HuH-7 (cell line): Measurements from ENCODE around the gene RTN4.

ENCODE experiments used
- DNase-seq: peaks from one replicate; pipeline ENCODE4 v3.0.0; 2011; ENCODE audit warnings: low spot score

RTN4 gene

DNA sequence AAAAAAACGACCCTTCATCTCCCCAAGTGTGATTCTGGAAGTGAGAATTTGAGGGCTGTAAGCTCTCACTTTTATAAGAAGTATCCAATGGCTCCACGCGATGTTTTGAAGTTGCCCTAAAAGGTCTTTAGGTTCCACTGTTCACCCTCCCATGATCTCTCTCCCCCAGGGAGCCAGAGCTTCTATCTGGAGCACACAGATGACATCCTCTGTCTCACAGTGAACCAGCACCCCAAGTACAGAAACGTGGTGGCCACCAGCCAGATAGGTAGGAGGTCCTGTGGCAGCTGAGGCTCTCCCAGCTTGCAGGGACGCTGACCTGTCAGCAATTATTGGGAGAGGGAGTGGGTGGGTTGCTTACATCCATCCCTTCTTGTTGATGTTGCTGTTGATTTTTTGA is 97.8 kb downstream of the RTN4 start:
- DNase-seq: no peak

DNA sequence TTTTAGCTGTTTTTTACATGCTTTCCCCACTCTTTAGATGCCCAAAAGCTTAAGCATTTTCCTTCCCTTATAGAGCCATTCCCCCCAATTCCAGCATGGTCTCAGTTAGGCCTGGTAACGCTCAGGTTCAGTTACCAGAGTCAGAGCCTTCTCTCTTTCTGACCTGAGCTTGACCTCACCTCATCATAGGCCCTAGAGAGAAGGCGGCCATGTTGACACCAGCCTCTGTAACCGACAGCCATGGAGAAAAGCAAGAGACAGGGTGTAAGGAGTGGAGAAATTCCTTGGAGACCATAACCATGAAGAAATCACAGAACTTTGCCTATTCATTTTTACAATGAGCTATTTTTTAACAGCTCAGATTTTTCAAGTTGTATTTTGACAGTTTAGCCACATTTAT is 99.4 kb downstream of the RTN4 start:
- DNase-seq: no peak

DNA sequence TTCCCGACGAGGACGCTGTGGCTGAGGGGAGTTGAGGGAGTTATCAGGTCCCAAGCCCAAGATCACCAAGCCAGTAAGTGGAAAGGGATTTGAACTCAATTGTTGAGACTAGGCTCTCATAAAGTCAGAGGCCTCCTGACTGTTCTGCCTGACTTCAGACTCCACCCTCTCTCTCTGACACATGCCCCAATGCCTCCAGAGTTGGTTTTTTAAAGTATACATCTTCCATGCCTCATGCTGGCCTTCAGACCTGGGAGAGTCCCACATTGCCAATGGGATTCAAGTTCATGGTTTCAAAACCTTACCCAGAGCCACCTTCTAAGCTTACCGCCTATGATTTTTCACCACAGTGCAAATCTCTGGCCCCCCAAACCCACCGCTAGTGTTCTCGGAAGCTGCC is 100.8 kb downstream of the RTN4 start:
- DNase-seq: no peak

DNA sequence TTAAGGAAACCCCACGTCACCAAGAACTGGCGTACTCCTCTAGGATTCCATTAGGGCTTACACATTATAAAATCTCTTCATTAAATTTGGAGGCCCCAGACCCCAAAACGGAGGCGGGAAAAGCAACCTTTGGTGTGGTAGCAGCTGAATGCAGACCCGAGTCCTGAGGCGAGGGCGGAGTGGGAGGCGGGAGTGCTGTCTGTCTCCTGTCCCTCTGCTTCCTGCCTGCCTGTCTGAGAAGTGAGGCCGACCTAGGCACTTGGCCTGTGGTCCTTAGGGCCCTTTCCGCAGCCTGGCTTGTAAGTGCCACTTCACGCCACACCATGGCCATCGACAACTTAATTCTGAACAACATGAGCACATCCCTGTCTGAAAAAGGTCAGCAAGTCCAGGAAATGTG is 102.1 kb downstream of the RTN4 start:
- no peak for DNase-seq

DNA sequence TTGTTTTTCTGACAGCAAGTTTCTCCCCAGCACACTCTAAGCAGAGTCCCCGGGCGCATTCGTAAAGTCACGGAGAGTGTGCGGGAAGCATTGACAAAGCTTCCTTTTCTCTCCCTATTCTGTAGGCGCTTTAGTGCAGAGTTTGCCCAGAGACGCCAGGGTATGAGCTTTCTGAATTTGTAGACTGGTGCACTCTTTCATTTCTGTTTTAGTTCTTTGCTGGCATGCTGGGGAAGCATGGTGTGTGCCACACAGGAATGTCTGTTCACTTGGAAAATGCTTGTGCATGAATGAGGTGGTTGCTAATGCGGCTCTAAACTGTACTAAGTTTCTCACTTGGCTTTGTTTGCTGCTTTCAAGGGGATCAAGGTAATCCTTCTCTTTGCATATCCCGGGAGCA is 102.6 kb downstream of the RTN4 start:
- no peak for DNase-seq

DNA sequence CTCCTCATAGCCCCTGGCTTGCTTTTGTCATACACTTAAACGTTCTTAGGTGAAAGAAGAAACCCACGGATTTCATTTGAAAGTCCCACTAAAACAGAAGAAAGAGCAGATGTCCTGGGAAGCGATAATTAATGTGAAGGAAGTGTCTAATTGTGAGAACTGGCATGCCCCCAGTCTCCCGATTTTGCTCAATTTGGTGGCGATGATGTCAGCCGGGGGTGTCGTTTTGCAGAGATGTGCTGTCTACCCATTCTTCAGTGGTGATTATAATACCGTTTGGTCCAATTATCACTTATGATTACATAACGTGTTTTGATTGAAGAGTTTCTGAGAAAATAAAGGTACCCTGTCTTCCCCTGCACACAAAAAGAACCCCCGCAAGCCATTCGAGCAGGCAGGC is 103.1 kb downstream of the RTN4 start:
- no peak for DNase-seq

DNA sequence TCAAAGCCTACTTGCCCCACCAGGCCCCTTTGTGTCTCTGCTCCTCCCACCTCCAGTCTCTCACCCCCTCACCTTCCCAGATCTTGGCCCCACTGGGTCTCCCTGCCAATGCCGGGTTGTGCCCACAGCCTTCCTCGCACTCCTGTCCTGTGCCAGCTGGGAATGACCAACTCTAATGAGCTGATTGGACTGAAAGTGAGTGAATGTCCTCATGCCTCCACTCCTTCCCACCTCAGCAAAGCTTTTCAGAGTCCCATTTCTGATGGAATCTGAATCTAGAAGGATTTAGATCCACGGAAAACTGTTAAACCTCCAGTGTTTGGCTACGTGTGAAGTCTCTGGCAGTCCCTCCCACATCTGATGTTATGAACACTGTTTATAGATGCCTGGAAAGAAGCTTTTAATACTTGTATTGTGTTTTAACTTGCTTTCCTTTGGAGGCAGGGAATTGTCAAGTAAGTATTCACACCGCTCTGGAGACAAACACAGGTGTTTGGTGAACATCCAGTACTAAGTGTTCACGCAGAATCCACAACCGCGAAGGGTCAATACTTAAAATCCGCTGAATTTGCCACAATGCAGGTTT is 103.9 kb downstream of the RTN4 start:
- no peak for DNase-seq

DNA sequence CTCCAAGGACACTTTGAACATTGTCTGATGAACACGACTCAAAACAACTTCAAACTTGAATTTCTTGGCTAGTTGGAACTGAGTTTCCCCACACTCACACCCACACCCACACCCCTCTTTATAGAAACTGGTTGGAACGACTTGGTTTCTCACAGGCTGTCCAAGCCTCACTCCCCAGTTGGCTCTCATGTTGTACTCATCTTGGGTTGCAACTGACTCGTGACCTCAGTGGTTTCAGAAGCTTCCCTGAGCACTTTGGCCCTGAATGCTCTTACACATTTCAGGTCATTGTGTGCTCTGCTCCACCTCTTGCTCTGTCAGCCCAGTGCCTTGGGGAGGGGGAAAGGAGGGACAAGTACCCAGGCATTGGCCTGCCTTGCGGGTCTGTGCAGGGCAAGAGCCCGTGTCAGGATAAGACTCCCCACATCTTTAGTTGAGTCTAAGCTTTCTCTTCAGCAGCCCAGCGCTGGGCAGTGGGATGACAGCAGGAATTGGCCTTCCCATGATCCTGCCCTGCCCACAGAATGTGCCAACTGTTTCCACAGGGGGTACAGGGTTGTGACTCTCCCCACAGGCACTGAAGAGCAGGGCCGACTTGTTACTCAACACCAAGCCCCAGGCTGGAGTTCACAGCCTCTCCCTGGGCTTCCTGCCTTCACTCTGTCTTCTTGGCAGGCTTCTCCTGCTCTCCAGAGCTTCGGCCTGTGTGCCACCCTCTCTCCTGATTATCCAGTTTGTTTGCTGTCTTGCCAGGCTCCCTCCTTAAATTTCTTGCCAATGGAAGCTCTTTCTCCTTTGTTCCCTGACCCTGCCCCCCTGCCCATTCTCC is 104.6 kb downstream of the RTN4 start:
- no peak for DNase-seq

DNA sequence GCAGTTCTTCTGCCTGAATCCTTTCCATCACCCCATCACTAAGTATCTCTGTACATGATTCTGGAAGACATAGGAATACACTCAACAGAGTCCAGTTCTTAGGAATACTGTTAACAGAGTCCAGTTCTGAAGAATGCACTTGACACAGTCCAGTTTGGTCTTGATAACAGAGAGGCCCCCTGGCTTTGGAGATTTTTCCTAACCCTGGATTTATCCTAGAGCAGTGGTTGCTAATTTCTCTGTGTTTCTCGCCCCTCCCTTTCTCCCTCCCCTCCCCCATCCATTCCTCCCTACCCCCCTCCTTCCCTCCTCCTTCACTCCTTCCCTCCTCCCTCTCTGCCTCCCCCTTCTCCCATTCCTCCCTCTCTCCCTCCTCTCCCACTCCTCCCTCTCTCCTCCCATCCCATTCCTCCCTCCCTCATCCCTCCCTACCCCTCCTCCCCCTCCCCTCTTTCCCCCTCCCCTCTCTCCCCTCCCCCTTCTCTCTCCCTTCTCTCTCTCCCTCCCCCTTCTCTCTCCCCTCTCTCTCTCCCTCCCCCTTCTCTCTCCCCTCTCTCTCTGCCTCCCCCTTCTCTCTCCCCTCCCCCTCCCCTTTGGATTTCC is 105.4 kb downstream of the RTN4 start:
- DNase-seq: no peak

DNA sequence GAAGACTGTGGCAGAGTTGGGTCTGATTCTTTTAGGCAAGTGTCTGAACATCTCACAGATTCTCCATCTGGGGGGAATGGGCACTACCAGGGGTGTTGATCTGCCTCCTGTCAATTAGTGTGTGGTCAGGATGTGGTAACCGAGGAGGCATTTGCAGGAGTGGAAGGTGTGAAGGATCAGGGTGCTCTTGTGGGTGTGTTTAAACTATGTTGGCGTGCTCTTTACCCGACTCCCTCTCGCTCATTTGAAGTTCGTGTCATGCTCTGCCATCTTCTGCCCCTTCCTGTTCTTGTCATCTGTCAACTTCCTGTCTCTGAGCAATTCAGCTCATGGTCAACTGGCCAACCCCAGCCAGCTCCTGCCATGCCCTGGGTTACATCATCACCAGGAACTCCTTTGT is 107.9 kb downstream of the RTN4 start:
- no peak for DNase-seq

DNA sequence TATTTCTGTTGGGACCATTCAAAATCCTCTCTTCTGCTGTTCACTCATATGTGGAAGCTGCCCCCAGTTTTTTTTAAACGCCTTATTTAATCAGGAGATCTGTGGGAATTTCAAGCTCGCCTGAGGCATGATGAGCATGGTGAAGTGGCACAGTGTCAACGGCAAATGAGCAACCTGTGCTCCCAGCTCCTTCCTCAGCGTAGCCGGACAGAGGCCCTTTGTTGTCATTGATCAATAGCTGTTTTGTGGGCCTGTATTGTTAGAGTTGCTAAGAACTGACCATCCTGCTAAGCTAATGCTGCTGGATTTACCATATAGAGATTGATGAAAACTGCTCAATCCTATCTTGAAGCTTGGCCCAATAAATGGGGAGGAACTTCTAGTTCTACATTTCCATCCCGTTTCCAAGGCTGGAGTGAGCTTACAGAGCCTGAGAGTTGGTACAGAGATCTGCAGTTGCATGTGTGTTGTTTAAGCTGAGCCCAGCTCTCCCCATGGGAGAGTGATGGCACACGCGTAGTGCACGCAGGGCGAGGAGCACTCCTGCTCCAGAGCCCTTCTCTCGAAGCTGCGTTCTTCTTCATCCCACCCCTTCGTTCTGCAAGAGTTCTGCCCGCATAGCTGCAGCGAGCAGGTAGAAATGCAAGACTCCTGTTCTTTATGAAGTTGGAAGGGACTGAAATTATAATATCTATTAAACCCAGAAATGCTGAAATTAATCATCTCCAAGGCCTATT is 108.8 kb downstream of the RTN4 start:
- DNase-seq: no peak

DNA sequence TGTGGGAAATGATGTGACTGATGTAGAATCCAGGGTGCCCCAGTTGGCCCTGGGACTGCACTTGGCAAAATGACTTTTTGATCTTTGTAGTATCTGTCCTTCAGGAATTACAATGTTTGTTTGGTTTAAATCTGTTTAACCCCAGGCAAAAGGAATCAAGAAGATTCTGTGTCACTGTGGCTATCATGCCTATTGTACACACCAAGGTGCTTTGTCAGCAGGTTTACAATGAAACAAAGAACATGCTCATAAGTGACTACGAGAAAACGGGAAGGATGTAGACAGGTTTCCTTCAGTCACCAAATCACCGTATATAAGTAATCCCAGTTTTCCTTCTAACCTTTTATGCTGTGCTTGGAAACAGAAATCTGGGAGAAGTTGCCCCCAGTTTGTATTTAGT is 109.5 kb downstream of the RTN4 start:
- no peak for DNase-seq

DNA sequence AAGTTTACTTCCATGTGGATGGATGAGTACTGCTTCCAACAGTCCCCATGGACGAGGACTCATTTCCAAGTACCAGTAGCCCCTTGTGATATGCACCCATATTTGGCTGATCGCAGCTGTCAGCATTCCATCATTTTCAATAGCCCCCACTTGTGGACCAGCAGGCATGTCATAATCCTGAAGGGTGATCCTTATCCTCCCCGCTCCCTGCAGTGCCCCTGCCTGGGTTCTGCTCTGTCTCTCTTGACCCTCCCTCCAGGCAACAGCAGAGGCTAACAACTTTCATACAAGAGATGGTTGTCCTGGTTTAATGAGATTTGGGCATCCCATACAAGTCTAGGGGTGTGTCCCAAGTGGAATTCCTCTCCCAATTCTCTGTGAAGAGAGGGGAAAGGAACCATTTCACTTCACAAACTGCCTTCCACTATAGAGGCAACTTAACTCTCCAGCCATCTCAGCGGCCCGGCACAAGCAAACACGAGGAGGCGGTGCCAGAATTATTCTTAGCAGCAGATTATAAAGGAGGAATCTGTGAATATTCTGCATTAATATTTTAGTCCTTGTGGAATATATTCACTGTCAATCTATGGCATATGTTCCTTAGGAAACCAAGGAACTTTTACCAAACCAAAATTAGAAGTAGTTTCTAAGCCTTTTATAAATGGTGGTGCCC is 110.7 kb downstream of the RTN4 start:
- DNase-seq: no peak

DNA sequence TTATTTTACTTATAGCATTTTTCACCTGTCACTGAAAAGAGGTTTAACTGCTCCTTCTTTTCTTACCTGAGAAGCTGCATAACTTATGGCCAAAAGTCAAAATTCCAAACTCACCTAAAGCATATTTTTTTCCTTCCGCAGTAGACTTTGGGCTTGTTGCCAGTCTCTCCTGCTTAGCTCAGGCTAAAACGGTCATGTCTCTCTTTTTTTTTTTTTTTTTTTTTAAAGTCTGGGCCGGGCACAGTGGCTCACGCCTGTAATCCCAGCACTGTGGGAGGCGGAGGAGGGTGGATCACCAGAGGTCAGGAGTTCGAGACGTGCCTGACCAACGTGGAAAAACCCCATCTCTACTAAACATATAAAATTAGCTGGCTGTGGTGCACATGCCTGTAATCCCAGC is 113.5 kb downstream of the RTN4 start:
- DNase-seq: no peak

DNA sequence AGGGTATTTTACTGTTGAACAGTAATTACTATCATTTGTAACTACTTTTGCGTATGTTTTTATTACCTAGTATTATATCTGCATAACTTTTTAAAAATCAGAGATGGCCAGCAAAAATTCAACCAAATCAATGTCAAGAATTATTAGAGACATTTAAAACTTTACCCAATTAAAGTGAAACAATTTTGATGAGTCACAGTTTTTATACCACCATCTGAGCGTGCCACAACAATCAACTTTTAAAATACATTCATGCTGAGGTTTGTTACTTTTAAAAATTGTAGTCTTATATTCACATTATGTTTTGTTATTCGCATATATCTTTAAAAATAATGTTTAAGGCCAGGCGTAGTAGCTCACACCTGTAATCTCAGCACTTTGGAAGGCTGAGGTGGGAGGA is 114.9 kb downstream of the RTN4 start:
- no peak for DNase-seq

DNA sequence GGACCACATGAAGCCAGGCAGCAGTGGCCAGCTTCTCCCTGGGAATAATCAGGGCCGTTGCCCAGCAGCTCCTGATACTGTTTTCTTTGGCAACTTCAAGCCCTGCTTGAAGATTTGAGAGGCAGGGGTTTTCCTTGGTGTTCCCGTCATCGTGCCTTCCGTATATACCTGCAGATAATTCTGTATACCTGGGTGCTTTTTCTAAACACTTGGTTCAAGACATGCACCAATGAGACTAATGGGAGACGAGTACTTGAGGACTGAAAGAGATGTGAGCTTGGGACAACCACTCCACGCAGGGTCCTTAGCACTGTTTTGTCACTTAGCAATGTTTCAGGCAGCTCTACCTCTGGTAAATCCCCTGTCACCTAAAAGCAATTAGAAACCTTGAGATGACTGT is 118.8 kb downstream of the RTN4 start:
- no peak for DNase-seq

DNA sequence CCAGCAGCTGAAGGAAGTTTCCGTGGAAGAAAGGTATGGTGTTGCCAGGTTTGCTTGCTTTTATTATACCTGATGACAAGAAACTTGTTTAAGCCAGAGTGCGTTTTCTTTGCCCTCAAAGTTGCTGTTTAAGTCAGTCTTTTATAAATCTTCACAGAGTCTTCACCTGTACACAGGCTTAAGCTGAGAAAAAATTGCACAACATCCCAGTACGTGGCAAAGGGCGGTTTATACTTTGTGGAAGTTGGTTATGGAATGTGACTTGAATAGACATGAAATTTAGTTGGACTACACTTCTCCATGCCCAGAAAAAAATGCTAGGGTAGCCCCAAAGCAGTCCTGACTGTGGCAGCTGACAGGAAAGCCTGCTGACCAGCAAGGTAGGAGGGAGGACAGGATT is 121.5 kb downstream of the RTN4 start:
- DNase-seq: no peak

DNA sequence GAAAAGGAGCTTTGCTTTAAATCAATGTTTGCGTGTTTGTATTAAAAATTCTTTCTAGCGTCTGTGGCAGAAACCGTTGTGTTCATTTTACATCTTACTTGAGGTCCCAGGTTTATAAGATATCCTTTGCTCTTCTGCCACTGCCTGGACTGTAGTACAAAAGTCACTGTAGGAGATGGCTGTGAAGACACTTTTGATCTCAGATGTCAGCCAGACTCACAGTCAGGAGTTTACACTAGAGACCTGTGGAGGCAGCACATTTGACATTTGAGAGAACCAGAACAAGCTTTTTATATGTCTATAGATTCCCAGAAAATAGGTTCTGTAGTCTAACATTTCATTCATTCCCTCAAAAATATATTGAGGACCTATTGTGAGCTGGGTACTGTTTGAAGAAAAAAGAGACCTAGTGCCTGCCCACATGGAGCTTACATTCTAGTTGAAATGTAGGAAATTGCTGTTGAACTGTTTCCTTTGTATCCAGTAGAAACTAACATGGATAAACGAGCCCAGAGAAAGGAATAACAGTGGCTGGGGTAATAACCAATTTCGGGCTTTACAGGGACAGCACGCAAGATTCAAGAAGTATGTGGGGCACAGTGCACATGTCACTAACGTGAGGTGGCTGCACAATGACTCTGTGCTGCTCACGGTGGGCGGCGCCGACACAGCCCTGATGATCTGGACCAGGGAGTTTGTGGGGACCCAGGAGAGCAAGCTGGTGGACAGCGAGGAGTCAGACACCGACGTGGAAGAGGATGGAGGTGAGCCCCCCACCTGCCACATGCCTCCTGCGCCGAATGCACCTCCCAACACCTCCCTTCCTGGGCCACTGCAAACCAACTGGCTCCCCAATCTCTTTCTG is 122.3 kb downstream of the RTN4 start:
- no peak for DNase-seq

DNA sequence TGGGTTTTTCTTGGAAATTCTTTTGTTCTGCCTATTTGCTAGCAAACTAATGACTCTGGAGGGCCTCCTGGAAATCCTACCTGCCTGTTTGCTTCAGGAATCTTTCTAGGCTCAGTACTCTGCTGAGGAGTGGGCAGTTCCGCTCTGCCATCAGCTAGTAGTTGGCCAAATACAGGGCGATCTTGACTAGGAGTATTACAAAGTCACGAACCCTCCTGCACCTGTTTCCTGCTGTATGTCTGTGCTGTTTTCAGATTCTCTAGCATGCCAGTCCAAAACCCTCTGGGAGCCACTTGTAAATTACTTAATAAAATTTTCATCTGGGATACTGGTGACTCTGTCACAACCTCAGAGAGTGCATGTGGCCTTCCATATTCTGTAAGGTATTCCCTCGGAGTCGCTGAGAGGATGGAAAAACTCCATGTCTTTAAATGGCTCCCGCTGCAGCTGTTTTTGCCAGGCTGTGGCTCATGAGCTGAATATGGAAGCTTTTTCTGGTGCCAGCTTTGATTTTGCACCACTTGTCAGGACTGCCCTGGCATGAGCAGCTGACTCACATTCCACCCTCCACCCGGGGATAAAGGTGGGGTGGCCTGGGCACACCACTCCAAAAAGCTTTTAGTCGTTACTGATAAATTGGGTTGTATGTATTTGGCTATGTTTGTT is 123.0 kb downstream of the RTN4 start:
- DNase-seq: no peak

DNA sequence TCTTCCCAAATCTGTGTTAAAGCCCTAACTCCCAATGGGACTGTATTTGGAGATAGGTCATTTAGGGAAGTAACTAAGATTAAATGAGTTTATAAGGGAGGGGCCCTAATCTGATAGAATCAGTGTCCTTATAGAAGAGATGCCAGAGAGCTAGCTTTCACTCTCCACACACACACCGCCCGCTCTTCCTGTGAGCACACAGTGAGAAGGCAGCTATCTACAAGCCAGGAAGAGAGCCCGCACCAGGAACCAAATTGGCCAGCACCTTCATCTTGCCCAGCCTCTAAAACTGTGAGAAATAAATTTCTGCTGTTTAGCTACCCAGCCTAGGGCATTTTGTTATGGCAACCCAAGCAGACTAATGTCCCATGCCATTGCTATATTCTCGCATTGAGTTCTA is 125.2 kb downstream of the RTN4 start:
- no peak for DNase-seq

DNA sequence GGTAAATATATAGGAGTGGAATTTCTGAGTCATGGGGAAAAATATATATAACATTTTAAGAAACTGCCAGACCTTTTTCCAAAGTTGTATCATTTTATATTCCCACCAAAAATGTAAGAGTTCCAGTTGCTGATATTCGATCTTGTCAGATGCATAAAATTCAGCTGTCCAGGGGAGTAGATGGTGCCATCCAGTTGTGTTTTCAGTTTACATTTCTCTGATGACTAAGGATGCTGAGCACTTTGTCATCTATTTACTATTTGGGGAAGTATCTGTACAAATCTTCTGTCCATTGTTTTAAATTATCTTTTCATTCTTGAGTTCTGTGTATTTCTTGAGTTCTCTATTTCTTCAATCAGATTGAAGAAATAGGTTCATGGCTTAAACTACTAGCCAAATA is 126.1 kb downstream of the RTN4 start:
- DNase-seq: no peak
